Measurements from ENCODE around the gene PDZD7.

DNA sequence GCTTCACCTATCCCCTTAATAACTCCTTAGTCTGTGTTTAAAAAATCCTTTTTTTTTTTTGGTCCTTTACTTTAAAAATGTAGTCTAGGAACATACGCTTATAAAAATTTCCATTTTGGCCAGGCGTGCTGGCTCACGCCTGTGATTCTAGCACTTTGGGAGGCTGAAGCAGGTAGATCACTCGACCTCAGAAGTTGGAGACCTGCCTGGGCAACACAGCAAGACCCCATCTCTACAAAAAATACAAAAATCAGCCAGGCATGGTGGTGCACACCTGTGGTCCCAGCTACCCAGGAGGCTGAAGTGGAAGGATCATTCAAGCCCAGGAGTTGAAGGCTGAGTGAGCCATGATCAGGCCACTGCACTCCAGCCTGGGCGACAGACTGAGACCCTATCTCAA, 45.7 kb upstream of the PDZD7 start:
- TF ChIP-seq CTCF (IDR thresholded peaks at IDR 0.05; ENCODE audit: insufficient read depth, low read length) (no peak), GABPA (IDR thresholded peaks at IDR 0.05; ENCODE audit: low read depth) (no peak), POLR2AphosphoS5 (IDR thresholded peaks at IDR 0.05; ENCODE audit: low read depth) (no peak)
